ENCODE measurements around the gene WWOX.
"Not testable (repeated sequence)": the region's sequence is repeated elsewhere in the genome, so short reads cannot be mapped to it uniquely, and the experiment has no call there.

- TF ChIP-seq EZH2 (IDR thresholded peaks at IDR 0.05); POLR2AphosphoS5 (IDR thresholded peaks at IDR 0.05; ENCODE audit: borderline replicate concordance, low read depth, low read length); FOXP2 (optimal IDR thresholded peaks at IDR 0.05; ENCODE audit: control extremely low read depth, extremely low read length, insufficient read depth): not testable (repeated sequence)
These were observed 39.6 kb upstream of the WWOX start for GRCh38 chr16:78059806-78060205.

Measured in SK-N-MC (cell line).